ENCODE results near the gene RFC2.

The RFC2 gene

DNA sequence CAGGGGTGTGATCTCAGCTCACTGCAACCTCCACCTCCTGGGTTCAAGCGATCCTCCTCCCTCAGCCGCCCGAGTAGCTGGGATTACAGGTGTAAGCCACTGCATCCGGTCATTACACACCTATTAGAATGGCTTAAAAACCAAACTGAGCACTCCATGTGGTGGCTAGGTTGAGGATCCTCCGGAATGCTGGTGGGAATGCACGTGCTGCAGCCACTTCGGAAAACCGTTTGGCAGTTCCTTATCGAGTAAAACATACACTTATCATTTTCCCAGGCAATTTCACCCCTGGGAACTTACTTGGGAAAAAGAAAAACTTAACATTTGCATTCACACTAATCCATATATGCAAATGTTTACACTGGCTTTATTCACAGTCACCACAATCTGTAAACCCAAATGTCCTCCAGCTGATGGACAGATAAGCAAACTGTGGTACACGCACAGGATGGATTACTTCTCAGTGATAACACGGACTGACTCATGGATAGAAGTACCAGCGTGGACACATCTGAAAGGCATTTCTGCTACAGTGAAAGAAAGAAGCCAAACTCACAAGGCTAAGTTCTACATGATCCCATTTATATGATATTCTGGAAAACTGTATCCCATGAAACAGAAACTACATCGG is 20.4 kb downstream of the RFC2 start:
- H3K27me3 Mint-ChIP-seq (ENCODE audit: low read depth, poor library complexity), result no peaks in the 10 kb centered on the region
- DNase-seq, result no peak
- H3K4me3 Mint-ChIP-seq, result no peak overlapping the region
- no peak for TF ChIP-seq CTCF (IDR thresholded peaks at IDR 0.05)
- H3K27ac Mint-ChIP-seq, result no peak overlapping the region
- H3K36me3 Mint-ChIP-seq (ENCODE audit: low read depth), result peaks cover 68% of the 10 kb centered on the region
- no peaks in the 10 kb centered on the region for H3K4me1 Mint-ChIP-seq
- no peaks in the 10 kb centered on the region for H3K9me3 Mint-ChIP-seq

GRCh38 chr7:74231232-74231590 is 23.0 kb downstream of the RFC2 start:
- no peak for DNase-seq
- H3K36me3 Mint-ChIP-seq (ENCODE audit: low read depth), result peaks cover 61% of the 10 kb centered on the region
- no peaks in the 10 kb centered on the region for H3K27me3 Mint-ChIP-seq (ENCODE audit: low read depth, poor library complexity)
- H3K27ac Mint-ChIP-seq, result no peak overlapping the region
- H3K4me3 Mint-ChIP-seq, result no peak overlapping the region
- no peaks in the 10 kb centered on the region for H3K9me3 Mint-ChIP-seq
- no peaks in the 10 kb centered on the region for H3K4me1 Mint-ChIP-seq
- no peak for TF ChIP-seq CTCF (IDR thresholded peaks at IDR 0.05)

DNA sequence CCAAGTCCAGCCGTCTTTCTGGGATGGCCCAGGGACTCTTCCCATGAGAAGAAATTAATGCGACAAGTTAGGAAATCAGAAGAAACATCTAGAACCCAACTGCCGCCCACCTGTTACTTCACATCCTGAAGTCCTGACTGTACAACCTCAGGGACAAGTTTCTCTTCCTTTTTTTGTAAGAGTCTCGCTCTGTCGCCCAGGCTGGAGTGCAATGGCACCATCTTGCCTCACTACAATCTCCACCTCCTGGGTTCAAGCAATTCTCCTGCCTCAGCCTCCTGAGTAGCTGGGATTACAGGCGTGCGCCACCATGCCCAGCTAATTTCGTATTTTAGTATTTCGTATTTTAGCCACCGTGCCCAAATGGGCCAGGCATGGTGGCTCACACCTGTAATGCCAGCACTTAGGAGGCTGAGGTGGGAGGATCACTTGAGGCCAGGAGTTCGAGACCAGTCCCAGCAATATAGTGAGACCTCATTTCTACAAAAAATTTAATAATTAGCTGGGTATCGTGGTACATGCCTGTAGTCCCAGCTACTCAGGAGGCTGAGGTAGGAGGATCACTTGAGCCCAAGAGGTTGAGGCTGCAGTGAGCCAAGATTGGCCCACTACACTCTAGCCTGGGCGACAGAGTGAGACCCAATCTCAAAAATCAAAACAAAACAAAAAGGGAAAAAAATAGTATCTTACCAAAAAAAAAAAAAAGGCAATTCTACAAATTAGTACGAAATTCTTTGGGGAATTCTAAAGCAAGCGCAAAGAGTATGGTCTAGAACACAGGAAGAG is 23.6 kb downstream of the RFC2 start:
- Mint-ChIP-seq H3K36me3 (ENCODE audit: low read depth) (peaks cover 60% of the 10 kb centered on the region), H3K27ac (no peak overlapping the region), H3K4me3 (no peak overlapping the region), H3K27me3 (ENCODE audit: low read depth, poor library complexity) (no peaks in the 10 kb centered on the region), H3K4me1 (no peaks in the 10 kb centered on the region), H3K9me3 (no peaks in the 10 kb centered on the region)
- no peak for TF ChIP-seq CTCF (IDR thresholded peaks at IDR 0.05)
- no peak for DNase-seq

GRCh38 chr7:74228951-74229900 is 25.0 kb downstream of the RFC2 start:
- H3K4me1 Mint-ChIP-seq, result no peaks in the 10 kb centered on the region
- H3K27me3 Mint-ChIP-seq (ENCODE audit: low read depth, poor library complexity), result no peaks in the 10 kb centered on the region
- peaks cover 56% of the 10 kb centered on the region for H3K36me3 Mint-ChIP-seq (ENCODE audit: low read depth)
- DNase-seq, result no peak
- H3K4me3 Mint-ChIP-seq, result no peak overlapping the region
- H3K9me3 Mint-ChIP-seq, result no peaks in the 10 kb centered on the region
- H3K27ac Mint-ChIP-seq, result peak overlapping the region; percentile 82
- no peak for TF ChIP-seq CTCF (IDR thresholded peaks at IDR 0.05)

DNA sequence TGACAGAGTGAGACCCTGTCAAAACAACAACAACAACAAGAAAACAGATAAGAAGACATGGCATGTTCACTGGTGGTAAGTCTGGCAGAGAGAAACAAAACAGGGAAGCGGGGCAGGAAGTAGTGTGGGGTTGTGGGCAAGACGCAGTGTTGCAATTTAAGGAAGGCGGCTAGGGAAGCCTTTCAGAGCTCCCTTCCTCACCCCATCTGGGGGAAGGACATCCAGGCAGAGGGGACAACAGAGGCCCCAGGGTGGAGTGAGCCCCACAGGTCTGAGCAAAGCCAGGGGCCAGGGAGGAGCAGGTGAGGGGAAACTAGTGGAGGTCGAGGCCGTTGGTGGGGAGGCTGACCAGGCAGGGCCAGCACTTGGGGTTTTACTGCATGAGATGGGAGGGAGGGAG is 27.6 kb downstream of the RFC2 start:
- Mint-ChIP-seq H3K36me3 (ENCODE audit: low read depth) (peaks cover 43% of the 10 kb centered on the region), H3K4me1 (no peaks in the 10 kb centered on the region), H3K27me3 (ENCODE audit: low read depth, poor library complexity) (no peaks in the 10 kb centered on the region), H3K4me3 (no peak overlapping the region), H3K9me3 (no peaks in the 10 kb centered on the region), H3K27ac (no peak overlapping the region)
- no peak for DNase-seq
- TF ChIP-seq CTCF (IDR thresholded peaks at IDR 0.05), result no peak

All from nephron progenitor cell (in vitro differentiated cells).